Measurements from ENCODE around the gene CRACDL. TPM values are rescaled to one million over a fixed set of nuclear protein-coding genes. Genes with fewer than 3 reads are reported as not detected.

The CRACDL gene
- total RNA-seq, 3 donors from 2014 or later (not counting 1 experiment from before 2014, with no cell fraction given): 0.09 to 0.40 (median 0.11) TPM

GRCh38 chr2:98903064-98903355, 33.0 kb downstream of the CRACDL start:
- intact Hi-C loops (cut with micrococcal nuclease): no loop called here
- Histone ChIP-seq H3K27ac (ENCODE audit: low read length) (no peak overlapping the region), H3K36me3 (ENCODE audit: control insufficient read depth, insufficient read depth, low read length) (no peaks in the 10 kb centered on the region), H3K4me1 (ENCODE audit: control insufficient read depth, insufficient read depth, low read length) (no peaks in the 10 kb centered on the region), H3K4me3 (ENCODE audit: low read length) (no peak overlapping the region), H3K9me3 (ENCODE audit: control insufficient read depth, insufficient read depth, low read length) (no peaks in the 10 kb centered on the region), H3K27me3 (ENCODE audit: control insufficient read depth, insufficient read depth, low read length) (no peaks in the 10 kb centered on the region)
- Mint-ChIP-seq H3K27ac (no peak overlapping the region), H3K4me3 (no peak overlapping the region), H3K9me3 (no peaks in the 10 kb centered on the region), H3K4me1 (no peaks in the 10 kb centered on the region), H3K36me3 (no peaks in the 10 kb centered on the region), H3K27me3 (ENCODE audit: low read depth in 2 of 2) (peaks cover 7 to 14% of the 10 kb centered on the region in 2 donors)
- no peak for TF ChIP-seq CTCF (IDR thresholded peaks at IDR 0.05)
- DNase-seq: no peak
- 89% methylated on average over 9 of the region's 9 CpGs for WGBS (ENCODE audit: insufficient coverage)
- ATAC-seq: no peak

GRCh38 chr2:98902209-98903063, 33.6 kb downstream of the CRACDL start:
- no peak for ATAC-seq
- H3K27me3 ChIP-seq (ENCODE audit: control insufficient read depth, insufficient read depth, low read length): no peaks in the 10 kb centered on the region
- TF ChIP-seq CTCF (IDR thresholded peaks at IDR 0.05): no peak
- Mint-ChIP-seq H3K36me3 (no peaks in the 10 kb centered on the region), H3K27ac (no peak overlapping the region), H3K4me3 (no peak overlapping the region), H3K9me3 (no peaks in the 10 kb centered on the region), H3K4me1 (no peaks in the 10 kb centered on the region), H3K27me3 (ENCODE audit: low read depth in 2 of 2) (peaks cover 7 to 11% of the 10 kb centered on the region in 2 donors)
- no peaks in the 10 kb centered on the region for H3K4me1 ChIP-seq (ENCODE audit: control insufficient read depth, insufficient read depth, low read length)
- DNase-seq: no peak
- WGBS (ENCODE audit: insufficient coverage): 88% methylated on average over 23 of the region's 25 CpGs
- H3K27ac ChIP-seq (ENCODE audit: low read length): no peak overlapping the region
- H3K9me3 ChIP-seq (ENCODE audit: control insufficient read depth, insufficient read depth, low read length): no peaks in the 10 kb centered on the region
- H3K4me3 ChIP-seq (ENCODE audit: low read length): no peak overlapping the region
- intact Hi-C loops (cut with micrococcal nuclease): no loop called here
- no peaks in the 10 kb centered on the region for H3K36me3 ChIP-seq (ENCODE audit: control insufficient read depth, insufficient read depth, low read length)

- ATAC-seq (no peak), DNase-seq (no peak)
- no peaks in the 10 kb centered on the region for H3K36me3 Mint-ChIP-seq
- no peaks in the 10 kb centered on the region for H3K4me1 ChIP-seq (ENCODE audit: control insufficient read depth, insufficient read depth, low read length)
- H3K4me3 Mint-ChIP-seq: no peak overlapping the region
- H3K9me3 ChIP-seq (ENCODE audit: control insufficient read depth, insufficient read depth, low read length): no peaks in the 10 kb centered on the region
- intact Hi-C loops (cut with micrococcal nuclease): no loop called here
- H3K4me3 ChIP-seq (ENCODE audit: low read length): no peak overlapping the region
- 91% methylated on average over 11 of the region's 11 CpGs for WGBS (ENCODE audit: insufficient coverage)
- no peaks in the 10 kb centered on the region for H3K27me3 ChIP-seq (ENCODE audit: control insufficient read depth, insufficient read depth, low read length)
- H3K9me3 Mint-ChIP-seq: no peaks in the 10 kb centered on the region
- no peaks in the 10 kb centered on the region for H3K36me3 ChIP-seq (ENCODE audit: control insufficient read depth, insufficient read depth, low read length)
- no peaks in the 10 kb centered on the region for H3K4me1 Mint-ChIP-seq
- no peak for TF ChIP-seq CTCF (IDR thresholded peaks at IDR 0.05)
- peaks cover 7% of the 10 kb centered on the region in 2 donors for H3K27me3 Mint-ChIP-seq (ENCODE audit: low read depth in 2 of 2)
- no peak overlapping the region for H3K27ac Mint-ChIP-seq
- H3K27ac ChIP-seq (ENCODE audit: low read length): no peak overlapping the region
Observed at GRCh38 chr2:98901702-98902101, 34.3 kb downstream of the CRACDL start.

GRCh38 chr2:98901291-98901690, 34.7 kb downstream of the CRACDL start:
- Histone ChIP-seq H3K4me1 (ENCODE audit: control insufficient read depth, insufficient read depth, low read length) (no peaks in the 10 kb centered on the region), H3K27me3 (ENCODE audit: control insufficient read depth, insufficient read depth, low read length) (no peaks in the 10 kb centered on the region), H3K9me3 (ENCODE audit: control insufficient read depth, insufficient read depth, low read length) (no peaks in the 10 kb centered on the region), H3K4me3 (ENCODE audit: low read length) (no peak overlapping the region), H3K36me3 (ENCODE audit: control insufficient read depth, insufficient read depth, low read length) (no peaks in the 10 kb centered on the region), H3K27ac (ENCODE audit: low read length) (no peak overlapping the region)
- intact Hi-C loops (cut with micrococcal nuclease): no loop called here
- Mint-ChIP-seq H3K9me3 (no peaks in the 10 kb centered on the region), H3K27me3 (ENCODE audit: low read depth in 2 of 2) (peaks cover 7% of the 10 kb centered on the region in 2 donors), H3K36me3 (no peaks in the 10 kb centered on the region), H3K4me3 (no peak overlapping the region), H3K27ac (no peak overlapping the region), H3K4me1 (no peaks in the 10 kb centered on the region)
- TF ChIP-seq CTCF (IDR thresholded peaks at IDR 0.05): no peak
- ATAC-seq (no peak), DNase-seq (no peak)
- WGBS (ENCODE audit: insufficient coverage): 77% methylated on average over 3 of the region's 3 CpGs

All from natural killer cell (primary cell).